SIG-M5 (cell line): ENCODE data around the gene NVL.

Experiments
- DNase-seq: peaks from one replicate; lab custom pipeline; 2025; lab: John Stamatoyannopoulos, UW

NVL gene

DNA sequence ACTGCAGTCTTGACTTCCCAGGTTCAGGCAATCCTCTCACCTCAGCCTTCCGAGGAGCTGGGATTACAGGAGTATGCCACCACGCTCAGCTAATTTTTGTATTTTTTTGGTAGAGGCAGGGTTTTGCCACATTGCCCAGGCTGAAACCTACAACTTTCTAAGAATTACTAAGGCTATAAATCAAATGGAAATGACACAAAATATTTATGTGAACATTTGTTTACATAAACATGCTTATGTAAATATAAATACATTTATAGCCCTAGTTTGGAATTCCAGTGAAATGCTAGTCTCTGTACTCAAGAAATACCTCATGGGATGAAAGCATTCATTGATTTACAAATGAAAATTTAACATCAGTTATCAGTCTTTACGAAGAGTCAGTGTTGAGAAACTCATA lies 47.8 kb downstream of the NVL start:
- DNase-seq, result no peak

GRCh38 chr1:224276771-224277487 lies 53.0 kb downstream of the NVL start:
- no peak for DNase-seq

- DNase-seq, result no peak
Measured at GRCh38 chr1:224274970-224275626, 54.9 kb downstream of the NVL start.

- no peak for DNase-seq
Measured at GRCh38 chr1:224273641-224274040, 56.3 kb downstream of the NVL start.

GRCh38 chr1:224271106-224271505 lies 58.9 kb downstream of the NVL start:
- no peak for DNase-seq

DNA sequence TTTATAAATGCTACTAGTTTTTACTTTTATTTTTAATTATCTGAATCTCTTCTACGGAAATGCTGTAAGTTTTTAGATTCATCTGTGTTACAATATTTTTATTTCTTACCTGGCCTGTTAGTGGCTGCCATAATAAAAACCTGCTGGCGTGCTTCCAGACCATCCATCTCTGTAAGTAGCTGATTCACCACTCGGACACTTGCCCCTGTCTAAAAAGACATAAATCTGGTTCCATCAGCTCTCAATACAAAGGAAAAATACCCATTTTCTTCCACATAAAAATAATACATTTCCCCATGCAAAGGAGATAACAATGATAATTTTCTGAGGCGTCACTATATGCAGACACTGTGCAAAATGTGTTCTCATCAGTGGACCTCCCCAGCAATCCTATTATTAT lies 62.0 kb downstream of the NVL start:
- no peak for DNase-seq

DNA sequence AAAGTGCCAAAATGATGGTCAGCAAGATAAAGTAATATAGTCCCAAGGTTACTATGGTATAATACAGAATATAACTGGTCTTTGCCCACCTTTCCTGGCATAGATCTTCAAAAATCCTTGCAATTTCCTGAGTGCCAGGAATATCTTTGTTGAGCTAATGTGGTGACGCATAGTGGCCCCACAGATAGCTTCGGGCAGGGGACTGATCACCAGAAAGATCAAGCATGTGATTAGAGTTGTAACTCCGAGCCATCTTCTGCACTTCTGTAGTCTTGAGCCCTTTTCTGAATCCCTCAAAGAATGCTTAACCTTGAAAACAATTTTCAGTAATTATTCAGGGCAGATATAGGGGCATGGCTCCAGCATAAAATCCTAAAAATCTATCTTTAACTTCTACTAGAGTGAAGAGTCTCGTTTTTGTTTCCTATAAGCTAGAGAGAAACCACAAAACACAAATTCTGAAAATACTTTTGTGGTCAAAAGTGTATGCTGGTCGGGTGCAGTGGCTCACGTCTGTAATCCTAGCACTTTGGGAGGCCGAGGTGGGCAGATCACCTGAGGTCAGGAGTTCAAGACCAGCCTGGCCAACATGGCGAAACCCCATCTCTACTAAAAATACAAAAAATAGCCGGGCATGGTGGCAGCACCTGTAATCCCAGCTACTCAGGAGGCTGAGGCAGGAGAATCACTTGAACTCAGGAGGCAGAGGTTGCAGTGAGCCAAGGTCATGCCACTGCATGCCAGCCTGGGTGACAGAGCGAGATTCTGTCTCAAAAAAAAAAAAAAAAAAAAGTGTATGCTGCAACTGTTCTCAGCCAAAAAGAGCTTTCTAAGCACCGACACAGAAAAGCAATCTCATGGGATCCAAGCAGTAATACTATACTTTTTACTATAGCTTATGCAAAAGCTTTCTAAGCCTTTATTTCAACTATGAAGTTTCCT lies 62.8 kb downstream of the NVL start:
- DNase-seq, result no peak

- no peak for DNase-seq
Measured at GRCh38 chr1:224266105-224266914, 63.7 kb downstream of the NVL start.

- DNase-seq, result no peak
Measured at GRCh38 chr1:224264321-224264720, 65.7 kb downstream of the NVL start.

- no peak for DNase-seq
Measured at GRCh38 chr1:224262373-224263054, 67.5 kb downstream of the NVL start.

- no peak for DNase-seq
Measured at GRCh38 chr1:224259986-224260385, 70.0 kb downstream of the NVL start.

DNA sequence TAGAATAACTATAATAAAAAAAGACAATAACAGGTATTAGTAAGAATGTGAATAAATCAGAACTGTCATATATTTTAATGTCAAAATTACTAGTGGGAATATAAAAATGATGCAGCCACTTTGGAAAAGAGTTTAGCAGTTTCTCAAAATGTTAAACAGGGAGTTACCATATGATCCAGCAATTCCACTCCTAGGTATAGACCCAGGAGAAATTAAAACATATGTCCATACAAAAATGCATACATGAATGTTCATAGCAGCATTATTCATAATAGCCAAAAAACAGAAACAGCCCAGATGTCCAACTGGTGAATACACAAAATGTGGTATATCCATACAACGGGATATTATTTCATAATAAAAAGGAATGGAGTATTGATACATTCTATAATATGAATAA lies 71.6 kb downstream of the NVL start:
- DNase-seq, result no peak

- DNase-seq, result no peak
Measured at GRCh38 chr1:224256640-224257039, 73.3 kb downstream of the NVL start.

GRCh38 chr1:224253721-224254120 lies 76.3 kb downstream of the NVL start:
- no peak for DNase-seq

DNA sequence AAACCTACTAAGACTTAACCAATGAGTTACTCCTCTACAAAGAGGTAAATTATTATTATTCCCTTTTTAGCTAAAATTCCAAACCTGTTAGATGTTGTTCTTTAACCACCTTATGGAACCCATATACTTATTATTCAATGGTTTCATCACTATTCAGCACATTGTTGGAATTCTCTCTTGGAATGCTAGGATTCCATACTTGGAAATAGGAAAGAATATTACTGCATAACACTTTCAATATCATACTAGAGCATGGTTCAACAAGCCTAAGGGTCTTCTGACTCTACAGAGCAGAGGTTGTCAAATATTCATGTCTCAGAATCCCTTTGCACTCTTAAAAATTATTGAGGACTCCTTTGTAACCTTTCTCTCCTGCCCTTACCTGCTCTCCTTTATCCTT lies 77.5 kb downstream of the NVL start:
- no peak for DNase-seq

GRCh38 chr1:224251741-224252146 lies 78.2 kb downstream of the NVL start:
- no peak for DNase-seq

GRCh38 chr1:224245188-224245587 lies 84.8 kb downstream of the NVL start:
- peak; percentile 59 for DNase-seq

- no peak for DNase-seq
Measured at GRCh38 chr1:224238756-224239155, 91.2 kb downstream of the NVL start.

- DNase-seq, result no peak
Measured at GRCh38 chr1:224238212-224238611, 91.8 kb downstream of the NVL start.

- DNase-seq, result no peak
Measured at GRCh38 chr1:224237119-224237881, 92.7 kb downstream of the NVL start.
